HG03103 (cell line): ENCODE data around the gene FAM181A.

Experiments used
- ATAC-seq: cut with Tn5 transposase; IDR thresholded peaks from one replicate; pipeline ENCODE4 v1.9.1; 2021; ENCODE audit warnings: low read depth; ENCODE audit not compliant: unreplicated experiment

The FAM181A gene

GRCh38 chr14:93903342-93904184 lies 23.6 kb upstream of the FAM181A start:
- ATAC-seq: no peak

DNA sequence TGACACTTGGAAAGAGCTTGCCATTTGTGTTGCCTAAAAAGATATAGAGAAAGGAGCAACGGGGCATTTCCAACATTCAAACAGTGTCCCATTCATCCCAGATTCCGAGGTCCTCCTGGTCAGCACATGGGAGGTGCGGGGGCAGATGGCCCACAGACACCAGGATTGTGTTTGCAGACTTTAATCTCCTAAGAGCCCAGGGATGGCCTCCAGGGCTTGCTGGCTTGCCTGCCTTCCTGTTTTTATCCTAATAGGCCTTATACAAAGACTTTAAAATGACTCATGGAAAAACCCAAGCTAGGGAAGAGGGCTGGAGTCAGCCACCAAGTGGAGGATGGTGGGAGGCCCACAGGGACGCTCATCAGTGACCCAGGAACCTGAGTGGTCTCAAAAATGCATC lies 21.5 kb upstream of the FAM181A start:
- no peak for ATAC-seq

GRCh38 chr14:93906341-93907329 lies 20.5 kb upstream of the FAM181A start:
- no peak for ATAC-seq

- ATAC-seq: no peak
Measured at GRCh38 chr14:93909429-93910128, 17.6 kb upstream of the FAM181A start.

GRCh38 chr14:93911975-93912615 lies 15.0 kb upstream of the FAM181A start:
- no peak for ATAC-seq

DNA sequence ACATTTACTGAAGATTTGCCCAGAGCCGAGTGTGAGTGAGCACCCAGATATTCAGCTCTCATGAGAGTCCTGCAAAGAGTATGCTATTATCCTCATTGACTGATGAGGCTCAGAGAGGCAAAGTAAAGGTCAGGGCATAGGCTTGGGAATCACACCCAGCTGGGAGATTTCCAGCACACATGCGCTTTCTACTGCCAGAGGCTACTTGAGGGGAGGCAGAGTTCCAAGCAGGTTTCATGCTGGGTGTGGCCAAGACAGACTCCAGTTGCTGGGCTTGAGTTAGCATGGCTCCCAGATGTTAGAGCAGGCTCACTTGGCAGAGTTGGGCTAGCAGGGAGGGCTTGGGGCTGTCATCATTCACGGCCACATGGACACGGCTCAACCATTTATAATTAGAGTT lies 14.4 kb upstream of the FAM181A start:
- no peak for ATAC-seq

- no peak for ATAC-seq
Measured at GRCh38 chr14:93914278-93914677, 12.9 kb upstream of the FAM181A start.

DNA sequence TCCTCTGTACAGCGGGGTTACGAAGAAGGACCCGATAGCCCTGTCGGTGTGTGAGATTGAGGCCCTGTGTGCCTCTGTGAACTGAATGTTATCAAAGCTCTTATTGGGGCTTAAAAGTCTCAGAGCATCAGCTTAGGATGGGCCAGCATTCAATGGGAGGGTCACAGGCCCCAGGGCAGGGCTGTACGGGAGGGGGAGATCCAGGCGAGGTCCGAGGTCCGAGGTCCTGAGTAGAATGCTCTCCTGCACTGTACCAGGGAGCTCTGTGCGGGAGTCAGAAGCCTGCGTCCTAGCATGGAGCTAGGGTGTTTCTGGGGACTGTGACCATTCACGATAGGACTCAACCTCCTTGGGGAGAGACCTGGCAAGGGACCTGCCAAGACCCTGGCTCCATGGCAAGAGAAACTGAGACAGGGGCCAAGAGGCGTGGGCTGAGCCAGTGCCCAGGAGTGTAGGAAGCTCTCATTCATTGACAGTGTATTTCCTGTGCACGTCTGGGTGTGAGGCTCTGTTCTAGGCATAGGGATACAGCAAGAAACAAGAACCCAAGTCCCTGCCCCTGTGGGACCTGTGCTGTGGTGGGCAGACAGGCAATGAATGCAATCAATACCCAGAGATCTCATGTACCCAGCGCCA lies 12.0 kb upstream of the FAM181A start:
- no peak for ATAC-seq

DNA sequence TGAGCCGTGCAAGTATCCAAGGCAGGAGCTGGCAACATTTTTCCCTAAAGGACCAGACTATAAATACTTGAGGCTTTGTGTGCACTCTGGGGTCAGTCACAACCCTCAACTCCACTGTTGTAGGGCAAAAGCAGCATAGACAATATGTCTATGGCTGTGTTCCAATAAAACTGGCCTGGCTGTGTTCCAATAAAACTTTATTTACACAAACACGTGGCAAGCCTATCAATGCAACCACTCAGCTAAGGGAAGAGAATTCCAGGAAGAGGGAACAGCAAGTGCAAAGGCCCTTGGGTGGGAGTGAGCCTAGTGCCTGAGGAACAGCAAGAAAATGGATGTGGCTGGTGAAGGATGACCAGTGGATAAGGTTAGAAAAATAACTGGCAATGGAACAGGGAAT lies 11.3 kb upstream of the FAM181A start:
- ATAC-seq: no peak

DNA sequence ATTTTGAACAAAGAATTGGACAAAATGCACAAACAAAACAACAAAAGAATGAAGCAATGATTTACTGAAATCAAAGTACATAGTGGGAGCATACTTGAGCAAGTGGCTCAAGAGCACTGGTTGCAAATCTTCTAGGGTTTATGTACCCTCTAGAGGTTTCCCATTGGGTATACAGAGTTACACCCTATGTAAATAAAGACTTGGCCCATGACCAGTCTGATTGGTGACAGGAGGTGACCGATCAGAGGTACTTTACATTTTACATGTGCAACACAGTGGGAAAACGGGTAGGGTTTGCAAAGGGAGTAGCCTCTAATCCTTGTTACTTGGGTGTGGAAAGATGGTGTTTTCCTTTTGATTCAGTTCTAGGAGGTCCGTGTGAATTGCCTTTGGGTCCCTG lies 10.6 kb upstream of the FAM181A start:
- ATAC-seq: no peak

DNA sequence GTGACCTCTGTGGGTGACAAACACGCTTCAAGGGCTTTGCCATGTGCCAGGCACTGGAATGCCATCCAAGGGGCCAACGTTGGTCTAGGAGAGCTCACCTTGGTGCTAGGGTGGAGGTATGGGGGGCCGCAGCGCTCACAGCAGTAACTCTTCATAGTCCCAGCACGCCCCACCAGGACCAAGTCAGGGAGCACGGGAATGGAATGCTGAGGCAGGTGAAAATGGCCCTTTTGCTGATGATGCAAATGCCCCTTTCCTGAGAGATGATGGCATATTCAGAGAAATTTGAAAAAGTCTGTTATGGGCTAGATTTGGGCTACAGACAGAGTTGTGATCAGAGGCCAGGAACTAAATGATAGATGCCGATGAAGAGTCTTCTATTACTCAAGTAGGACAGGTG lies 10.0 kb upstream of the FAM181A start:
- no peak for ATAC-seq

DNA sequence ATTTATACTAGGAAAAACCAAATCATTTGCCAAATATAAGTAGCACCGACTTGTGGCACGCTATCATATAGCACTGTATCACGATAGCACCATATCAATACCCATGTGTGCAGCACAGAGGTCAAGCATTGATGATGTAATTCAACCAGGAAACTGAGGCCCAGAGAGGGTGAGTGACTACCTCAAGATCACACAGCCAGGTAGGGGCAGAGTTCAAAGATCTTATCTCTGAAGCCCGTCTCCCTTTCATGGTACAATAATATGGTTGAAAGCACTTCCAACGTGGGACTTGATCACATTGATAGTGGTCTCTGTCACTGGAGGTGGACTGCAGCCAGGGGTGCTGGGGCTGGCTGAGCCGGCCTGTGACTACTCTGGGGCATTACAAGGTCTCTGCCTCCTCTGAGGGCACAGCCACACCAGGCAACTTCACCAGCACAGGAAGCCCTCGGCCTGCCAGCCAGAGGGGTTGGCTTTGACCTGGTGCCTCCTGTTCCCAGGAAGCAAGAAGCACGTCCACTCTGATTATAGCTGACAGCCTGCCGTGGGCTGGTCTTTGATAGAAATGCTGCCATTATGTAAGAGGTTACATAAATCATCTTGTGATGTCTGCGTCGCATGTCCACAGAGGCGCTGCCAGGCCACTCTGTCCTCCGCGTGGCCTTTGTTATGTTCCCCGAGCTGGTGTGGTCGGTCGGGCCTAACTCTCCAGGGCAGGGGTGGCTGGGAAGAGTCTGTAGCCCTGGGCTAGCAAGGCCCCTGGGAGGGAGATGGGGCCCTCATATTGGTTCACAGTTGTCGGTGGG lies 5.9 kb upstream of the FAM181A start:
- no peak for ATAC-seq

GRCh38 chr14:93923626-93924025 lies 3.5 kb upstream of the FAM181A start:
- ATAC-seq: no peak

DNA sequence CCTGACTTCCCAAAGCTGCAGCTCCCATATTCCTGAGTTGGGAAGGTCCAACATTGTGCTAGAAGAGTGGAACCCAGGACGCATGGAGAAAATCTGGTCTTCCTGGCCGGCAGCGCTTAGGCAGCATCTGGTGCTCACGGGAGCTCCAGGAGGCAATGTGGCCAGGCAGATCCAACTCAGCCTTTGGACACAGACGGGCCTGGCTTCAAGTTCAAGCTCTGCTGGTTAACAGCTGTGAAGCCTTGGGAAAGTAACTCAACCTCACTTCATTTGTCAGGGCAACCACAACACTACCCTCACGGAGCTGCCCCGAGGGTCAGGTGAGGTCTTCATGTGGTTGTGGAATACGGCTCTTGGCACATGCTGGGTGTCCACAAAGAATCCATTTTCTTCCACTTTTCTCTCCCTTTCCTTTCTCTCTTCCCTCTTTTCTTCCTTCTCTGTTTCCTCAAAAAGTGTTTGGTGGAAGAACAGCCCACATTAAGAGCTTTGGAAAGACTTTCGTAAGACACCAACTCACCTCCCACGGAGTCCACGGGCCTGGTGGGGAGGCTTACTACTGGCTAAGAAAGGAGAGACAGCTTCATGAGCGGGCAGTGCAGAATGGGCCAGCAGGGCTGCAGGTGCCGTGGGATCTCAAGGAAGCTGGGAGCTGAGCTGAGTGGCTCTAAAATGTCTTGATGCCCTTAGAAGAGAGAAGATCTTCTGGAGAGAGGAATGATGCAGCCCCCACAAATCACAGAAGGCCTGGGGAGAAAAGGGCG lies 2.4 kb upstream of the FAM181A start:
- ATAC-seq: no peak

GRCh38 chr14:93925374-93925895 lies 1.7 kb upstream of the FAM181A start:
- ATAC-seq: no peak

- no peak for ATAC-seq
Measured at GRCh38 chr14:93926245-93926872, 785 bp upstream of the FAM181A start.

- no peak for ATAC-seq
Measured at GRCh38 chr14:93927800-93928145, 629 bp downstream of the FAM181A start.
